A549 (cell line): Measurements from ENCODE around the gene PCGF1.

ENCODE experiments used
- ATOH8 ChIP-seq: fragments of 250-450 bp; sonication (Bioruptor Pico); IDR thresholded peaks from 2 replicates; pipeline ENCODE4 v1.5.0; 2020; ENCODE audit warnings: low read depth, mild to moderate bottlenecking, moderate library complexity
- BHLHE40 ChIP-seq: IDR thresholded peaks from 2 replicates; pipeline ENCODE4 v1.6.1; 2012; ENCODE audit warnings: low read depth, low read length, inconsistent platforms
- CEBPB ChIP-seq, 2 experiments: fragments of >200 bp in 1 of 2; sonication (Bioruptor Twin) in 1 of 2; formaldehyde crosslinking in 1 of 2; IDR thresholded peaks; 2 replicates each; pipeline ENCODE4 v1.6.1; 2012 to 2016
- CHD2 ChIP-seq: fragments of 150-350 bp; IDR thresholded peaks from 2 replicates; pipeline ENCODE4 v1.6.1; 2014; ENCODE audit warnings: low read length; ENCODE audit not compliant: partially characterized antibody
- CHD4 ChIP-seq: fragments of 200-600 bp; sonication (generic); IDR thresholded peaks from 2 replicates; pipeline ENCODE4 v1.6.1; 2016; ENCODE audit warnings: antibody characterized with exemption, mild to moderate bottlenecking, borderline replicate concordance
- CTCF ChIP-seq: fragments of >200 bp; sonication (Bioruptor Twin); formaldehyde crosslinking; IDR thresholded peaks from 3 replicates; pipeline ENCODE4 v1.5.1; 2016
- EHF ChIP-seq: fragments of 250-450 bp; sonication (Bioruptor Pico); IDR thresholded peaks from 2 replicates; pipeline ENCODE4 v1.5.0; 2020; ENCODE audit warnings: mild to moderate bottlenecking
- HMGXB4 ChIP-seq: fragments of 250-450 bp; sonication (Bioruptor Pico); IDR thresholded peaks from 2 replicates; pipeline ENCODE4 v1.5.0; 2021; ENCODE audit warnings: mild to moderate bottlenecking, moderate library complexity, borderline replicate concordance
- POLR2A ChIP-seq: IDR thresholded peaks from 2 replicates; pipeline ENCODE4 v1.6.1; 2012; ENCODE audit warnings: mild to moderate bottlenecking, low read length
- REST ChIP-seq: fragments of 200-600 bp; sonication (generic); IDR thresholded peaks from 2 replicates; pipeline ENCODE4 v1.6.1; 2016; ENCODE audit warnings: antibody characterized with exemption, mild to moderate bottlenecking, moderate library complexity

- no peak for TF ChIP-seq CTCF
- no peak for TF ChIP-seq CHD4
- no peak for TF ChIP-seq BHLHE40
- TF ChIP-seq ATOH8 (CRISPR knock-in tag): no peak
- TF ChIP-seq EHF (CRISPR knock-in tag): no peak
- no peak for TF ChIP-seq REST
- no peak for TF ChIP-seq POLR2A
- TF ChIP-seq CEBPB (IDR thresholded peaks at IDR 0.05): no peak
- no peak for TF ChIP-seq CHD2
- TF ChIP-seq HMGXB4 (CRISPR knock-in tag): no peak
Measured at GRCh38 chr2:74526649-74527230, 19.2 kb upstream of the PCGF1 start.
